Caki2 (cell line): ENCODE results near the gene EIF2S3. TPM values are rescaled to one million over a fixed set of nuclear protein-coding genes. Genes with fewer than 3 reads are reported as not detected.
A peak's percentile ranks its signal among the peaks of the same experiment; 100 is the strongest.
"Not testable (repeated sequence)": the region's sequence is repeated elsewhere in the genome, so short reads cannot be mapped to it uniquely, and the experiment has no call there.

Experiments
- DNase-seq: peaks from one replicate; pipeline ENCODE4 v3.0.0-alpha.2; 2015; ENCODE audit warnings: low read depth
- in situ Hi-C: cut with HindIII; loops from 2 replicates; pipeline ENCODE4 v1.10.0; 2016; ENCODE audit warnings: low sequenced_read_pairs, low pct_unique_long_range_greater_than_20kb, mixed read lengths
- total RNA-seq: library from RNA; depleted of rRNA; stranded (reverse); fragments of >200 nt; shearing (Covaris generic); gene quantifications from 2 replicates; pipeline ENCODE4 v1.2.3, GENCODE V29; 2014; ENCODE audit warnings: low replicate concordance

The EIF2S3 gene
- total RNA-seq, 1 experiment from 2014 or later: 109 TPM

DNA sequence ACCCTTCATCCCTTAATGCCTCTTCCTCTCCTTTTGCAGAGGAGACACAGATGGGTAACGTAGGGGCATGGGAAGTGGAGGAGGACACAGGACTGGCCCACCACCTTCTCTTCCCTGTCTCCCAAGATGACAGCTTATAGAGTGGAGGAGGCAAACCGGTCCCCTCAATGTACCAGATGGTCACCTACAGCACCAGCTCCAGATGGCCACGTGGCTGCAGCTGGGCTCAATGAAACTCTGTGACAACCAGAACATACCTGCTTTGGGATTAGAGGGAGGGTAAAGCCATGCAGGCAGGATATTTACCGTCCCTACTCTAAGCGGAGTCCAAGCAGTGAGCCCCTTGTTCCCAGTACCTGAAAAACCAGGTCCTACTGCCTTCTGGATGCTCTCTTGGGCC, 20.3 kb upstream of the EIF2S3 start:
- in situ Hi-C loops: no loop called here
- DNase-seq: no peak

DNA sequence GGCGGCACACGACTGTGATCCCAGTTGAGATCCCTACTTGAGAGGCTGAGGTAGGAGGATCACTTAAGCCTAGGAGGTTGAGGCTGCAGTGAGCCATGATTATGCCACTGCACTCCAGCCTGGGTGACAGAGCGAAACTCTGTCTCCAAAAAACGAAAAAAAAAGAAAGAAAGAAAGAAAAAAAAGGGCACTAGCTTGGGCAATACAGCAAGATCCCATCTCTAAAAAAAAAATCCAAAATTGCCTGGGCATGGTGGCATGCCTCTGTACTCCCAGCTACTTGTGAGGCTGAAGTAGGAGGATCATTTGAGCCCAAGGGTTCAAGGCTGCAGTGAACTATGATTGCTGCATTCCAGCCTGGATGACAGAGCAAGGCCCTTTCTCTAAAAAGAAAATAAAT, 17.0 kb upstream of the EIF2S3 start:
- in situ Hi-C loops: no loop called here
- DNase-seq: no peak

GRCh38 chrX:24046060-24046459, 8.7 kb upstream of the EIF2S3 start:
- DNase-seq, in situ Hi-C loops: not testable (repeated sequence)

- DNase-seq, in situ Hi-C loops: not testable (repeated sequence)
These were observed 5.1 kb upstream of the EIF2S3 start for GRCh38 chrX:24049643-24050042.

DNA sequence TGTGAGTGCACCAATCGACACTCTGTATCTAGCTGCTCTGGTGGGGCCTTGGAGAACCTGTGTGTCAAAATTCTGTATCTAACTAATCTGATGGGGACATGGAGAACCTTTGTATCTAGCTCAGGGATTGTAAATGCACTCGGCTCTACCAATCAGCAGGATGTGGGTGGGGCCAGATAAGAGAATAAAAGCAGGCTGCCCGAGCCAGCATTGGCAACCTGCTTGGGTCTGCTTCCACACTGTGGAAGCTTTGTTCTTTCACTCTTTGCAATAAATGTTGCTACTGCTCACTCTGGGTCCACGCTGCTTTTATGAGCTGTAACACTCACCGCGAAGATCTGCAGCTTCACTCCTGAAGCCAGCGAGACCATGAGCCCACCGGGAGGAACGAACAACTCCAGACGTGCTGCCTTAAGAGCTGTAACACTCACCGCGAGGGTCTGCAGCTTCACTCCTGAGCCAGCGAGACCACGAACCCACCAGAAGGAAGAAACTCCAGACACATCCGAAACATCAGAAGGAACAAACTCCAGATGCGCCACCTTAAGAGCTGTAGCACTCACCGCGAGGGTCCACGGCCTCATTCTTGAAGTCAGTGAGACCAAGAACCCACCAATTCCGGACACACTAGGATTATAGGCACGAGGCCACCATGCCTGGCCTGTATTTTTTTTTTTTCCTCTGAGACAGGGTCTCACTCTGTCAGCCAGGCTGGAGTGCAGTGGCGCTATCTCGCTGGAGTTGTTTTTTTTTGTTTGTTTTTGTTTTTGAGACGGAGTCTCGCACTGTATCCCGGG, 4.0 kb upstream of the EIF2S3 start:
- DNase-seq, in situ Hi-C loops: not testable (repeated sequence)

DNA sequence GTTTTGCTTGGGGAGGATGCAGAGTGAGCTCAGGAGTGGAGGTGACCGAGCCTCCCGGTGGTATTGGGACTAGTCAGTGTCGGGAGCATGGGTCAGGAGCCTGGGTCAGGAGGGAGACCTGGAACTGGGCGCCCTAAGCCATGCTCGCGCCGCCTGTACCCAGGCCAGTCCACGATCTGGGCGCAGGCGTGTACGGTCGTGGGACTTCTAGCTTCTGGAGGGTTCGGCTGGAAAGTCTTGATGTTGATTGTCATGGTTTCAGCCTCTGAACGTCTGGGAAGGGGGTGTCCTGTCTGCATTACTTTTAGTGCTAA, 244 bp downstream of the EIF2S3 start:
- DNase-seq: no peak
- in situ Hi-C loops: no loop called here

DNA sequence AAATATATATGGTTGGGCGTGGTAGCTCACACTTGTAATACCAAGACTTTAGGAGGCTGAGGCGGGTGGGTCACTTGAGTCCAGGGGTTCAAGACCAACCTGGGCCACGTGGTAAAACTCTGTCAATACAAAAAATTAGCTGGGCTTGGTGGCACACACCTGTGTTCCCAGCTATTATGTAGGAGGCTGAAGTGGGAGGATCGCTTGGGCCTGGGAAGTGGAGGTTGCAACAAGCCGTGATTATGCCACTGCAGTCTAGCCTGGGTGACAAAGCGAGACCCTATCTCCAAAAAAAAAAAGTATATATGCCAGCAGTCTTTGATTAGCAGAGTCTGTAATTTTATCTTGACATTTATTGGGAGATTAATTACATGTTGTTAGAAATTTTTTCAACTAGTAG, 8.7 kb downstream of the EIF2S3 start:
- in situ Hi-C loops: no loop called here
- DNase-seq: no peak

DNA sequence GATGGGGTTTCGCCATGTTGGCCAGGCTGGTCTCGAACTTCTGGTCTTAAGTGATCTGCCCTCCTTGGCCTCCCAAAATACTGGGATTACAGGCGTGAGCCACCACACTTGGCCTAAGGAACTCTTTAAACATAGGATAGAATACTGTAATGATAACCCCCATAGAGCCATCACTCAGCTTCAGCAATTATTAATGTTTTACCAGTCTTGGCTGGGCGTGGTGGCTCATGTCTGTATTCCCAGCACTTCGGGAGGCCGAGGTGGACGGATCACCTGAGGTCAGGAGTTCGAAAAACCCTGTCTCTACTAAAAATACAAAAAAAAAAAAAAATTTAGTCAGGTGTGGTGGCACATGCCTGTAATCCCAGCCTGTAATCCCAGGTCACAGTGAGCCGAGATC, 15.1 kb downstream of the EIF2S3 start:
- in situ Hi-C loops: no loop called here
- DNase-seq: no peak

GRCh38 chrX:24079411-24079810, 24.7 kb downstream of the EIF2S3 start:
- in situ Hi-C loops: no loop called here
- DNase-seq: no peak

- in situ Hi-C loops, DNase-seq: not testable (repeated sequence)
These were observed 25.5 kb downstream of the EIF2S3 start for GRCh38 chrX:24080245-24080644.

GRCh38 chrX:24080704-24081103, 25.9 kb downstream of the EIF2S3 start:
- in situ Hi-C loops: no loop called here
- DNase-seq: no peak

GRCh38 chrX:24081661-24082154, 27.0 kb downstream of the EIF2S3 start:
- peak; percentile 91 for DNase-seq
- in situ Hi-C loops: no loop called here

DNA sequence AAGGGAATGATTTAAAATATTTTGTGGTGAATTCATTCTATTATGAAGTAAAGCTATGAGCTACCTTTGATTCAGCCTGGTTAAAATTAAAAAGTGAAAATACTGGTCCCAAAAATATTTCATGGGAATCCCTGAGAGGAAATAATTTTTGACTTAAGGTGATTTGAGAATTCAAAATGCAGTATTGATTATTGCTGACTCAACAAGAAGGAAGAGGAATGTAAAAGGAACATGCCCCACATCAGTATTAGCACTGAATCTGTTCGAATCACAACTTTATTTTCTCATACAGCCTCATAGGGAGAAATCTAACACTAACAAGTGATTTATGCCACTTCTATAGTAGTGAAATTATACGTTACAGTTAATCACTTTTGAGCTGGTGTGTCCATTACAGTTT, 27.7 kb downstream of the EIF2S3 start:
- in situ Hi-C loops: no loop called here
- DNase-seq: no peak

- in situ Hi-C loops: no loop called here
- DNase-seq: no peak
These were observed 30.3 kb downstream of the EIF2S3 start for GRCh38 chrX:24085101-24085500.

DNA sequence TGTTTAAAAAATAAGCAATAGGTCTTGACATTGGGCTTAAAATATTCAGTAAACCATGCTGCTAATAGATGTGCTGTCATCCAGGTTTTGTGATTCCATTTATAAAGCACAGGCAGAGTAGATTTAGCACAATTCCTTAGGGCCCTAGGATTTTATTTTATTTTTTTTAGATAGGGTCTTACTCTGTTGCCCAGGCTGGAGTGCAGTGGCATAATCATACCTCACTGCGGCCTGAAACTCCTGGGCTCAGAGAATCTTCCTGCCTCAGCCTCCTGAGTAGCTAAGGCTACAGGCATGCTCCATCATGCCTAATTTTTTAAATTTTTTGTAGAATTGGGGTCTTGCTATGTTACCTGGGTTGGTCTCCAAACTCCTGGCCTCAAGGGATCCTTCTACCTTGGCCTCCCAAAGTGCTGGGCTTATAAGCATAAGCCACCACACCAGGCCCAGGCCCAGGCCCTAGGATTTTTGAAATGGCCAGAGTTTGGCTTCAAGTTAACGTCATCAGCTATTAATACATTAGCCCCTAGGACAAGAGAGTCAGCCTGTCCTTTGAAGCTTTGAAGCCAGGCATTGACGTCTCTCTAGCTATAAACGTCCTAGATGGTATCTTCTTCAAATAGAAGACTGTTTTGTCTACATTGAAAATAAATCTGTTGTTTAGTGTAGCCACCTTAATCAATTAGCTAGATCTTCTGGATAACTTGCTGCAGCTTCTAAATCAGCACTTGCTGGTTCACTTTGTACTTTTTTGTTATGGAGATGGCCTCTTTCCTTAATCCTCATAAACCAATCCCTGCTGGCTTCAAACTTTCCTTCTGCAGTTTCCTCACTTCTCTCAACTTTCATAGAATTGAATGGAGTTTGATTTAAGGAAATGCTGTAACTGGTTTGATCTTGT, 35.8 kb downstream of the EIF2S3 start:
- DNase-seq: no peak
- in situ Hi-C loops: no loop called here

DNA sequence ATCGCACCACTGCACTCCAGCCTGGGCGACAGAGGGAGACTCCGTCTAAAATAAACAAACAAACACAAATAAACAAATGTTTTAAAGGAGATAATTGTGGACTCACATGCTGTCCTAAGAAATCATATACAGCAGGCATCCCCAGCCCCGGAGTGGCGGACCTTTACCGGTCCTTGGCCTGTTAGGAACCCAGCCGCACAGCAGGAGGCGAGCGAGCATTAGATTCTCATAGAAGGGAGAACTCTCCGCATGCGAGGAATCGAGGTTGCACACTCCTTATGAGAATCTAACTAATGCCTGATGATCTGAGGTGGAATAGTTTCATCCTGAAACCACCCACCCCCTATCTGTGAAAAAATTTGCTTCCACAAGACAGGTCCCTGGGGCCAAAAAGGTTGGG, 39.0 kb downstream of the EIF2S3 start:
- no peak for DNase-seq
- in situ Hi-C loops: no loop called here

GRCh38 chrX:24097741-24098260, 43.0 kb downstream of the EIF2S3 start:
- in situ Hi-C loops: no loop called here
- DNase-seq: no peak

- DNase-seq: no peak
- in situ Hi-C loops: no loop called here
These were observed 44.2 kb downstream of the EIF2S3 start for GRCh38 chrX:24098932-24099331.

DNA sequence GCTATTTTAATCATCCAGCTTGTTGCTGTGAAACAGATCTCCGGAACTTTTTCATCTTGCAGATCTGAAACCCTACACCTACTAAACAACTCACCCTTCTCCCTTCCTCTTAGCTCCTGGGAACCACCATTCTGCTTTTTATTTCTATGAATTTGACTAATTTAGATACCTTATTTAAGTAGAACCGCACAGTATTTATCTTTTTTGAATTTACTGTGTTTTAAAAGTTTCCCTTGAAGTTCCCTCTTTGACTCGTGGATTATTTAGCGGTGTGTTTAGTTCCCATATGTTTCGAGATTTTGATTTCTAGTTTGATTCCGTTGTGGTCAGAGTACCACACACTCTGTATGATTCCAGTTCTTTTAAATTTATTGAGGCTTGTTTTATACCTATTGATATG, 44.6 kb downstream of the EIF2S3 start:
- no peak for DNase-seq
- in situ Hi-C loops: no loop called here
